Measurements from ENCODE around the gene MYLIP.
"Not testable (repeated sequence)": the region's sequence is repeated elsewhere in the genome, so short reads cannot be mapped to it uniquely, and the experiment has no call there.

The MYLIP gene

DNA sequence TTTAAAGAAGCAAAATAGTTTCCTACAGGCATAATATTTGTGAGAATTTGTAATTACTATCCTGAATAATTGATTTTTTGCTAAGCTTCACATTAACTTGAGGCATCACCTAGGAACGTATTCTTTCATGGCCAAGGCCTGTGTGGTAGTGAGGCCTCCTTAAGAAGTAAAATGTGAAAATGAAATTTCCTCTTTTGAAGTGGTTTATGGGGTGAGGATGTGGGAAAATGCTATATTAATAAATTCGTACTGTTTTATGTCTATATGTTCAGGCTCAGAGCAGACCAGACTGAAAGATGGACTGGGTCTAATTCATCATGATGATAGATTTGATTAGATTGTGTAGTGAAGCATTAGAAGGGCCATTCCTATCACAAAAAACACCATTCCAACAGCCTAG, 33.1 kb downstream of the MYLIP start:
- H3K9ac ChIP-seq (ENCODE audit: low read length) = no peak overlapping the region
- H3K4me1 ChIP-seq (ENCODE audit: insufficient read depth, low read length) = peaks cover 7% of the 10 kb centered on the region
- H3K36me3 ChIP-seq (ENCODE audit: insufficient read depth, low read length) = no peaks in the 10 kb centered on the region
- H3K9me3 ChIP-seq (ENCODE audit: low read length) = no peaks in the 10 kb centered on the region
- no peak overlapping the region for H3K4me3 ChIP-seq (ENCODE audit: low read depth in 1 of 2, low read length in 2 of 2)
- no peaks in the 10 kb centered on the region for H3K27me3 ChIP-seq (ENCODE audit: control insufficient read depth in 1 of 2, insufficient read depth in 2 of 2, low read length in 2 of 2)
- no peak overlapping the region for H3K27ac ChIP-seq (ENCODE audit: low read depth, low read length)

- Histone ChIP-seq H3K27me3 (ENCODE audit: control insufficient read depth in 1 of 2, insufficient read depth in 2 of 2, low read length in 2 of 2) (no peaks in the 10 kb centered on the region), H3K9me3 (ENCODE audit: low read length) (no peaks in the 10 kb centered on the region), H3K36me3 (ENCODE audit: insufficient read depth, low read length) (no peaks in the 10 kb centered on the region), H3K4me1 (ENCODE audit: insufficient read depth, low read length) (peaks cover 1% of the 10 kb centered on the region), H3K27ac (ENCODE audit: low read depth, low read length) (no peak overlapping the region), H3K4me3 (ENCODE audit: low read depth in 1 of 2, low read length in 2 of 2) (no peak overlapping the region), H3K9ac (ENCODE audit: low read length) (no peak overlapping the region)
Measured at GRCh38 chr6:16163066-16163465, 34.2 kb downstream of the MYLIP start.

DNA sequence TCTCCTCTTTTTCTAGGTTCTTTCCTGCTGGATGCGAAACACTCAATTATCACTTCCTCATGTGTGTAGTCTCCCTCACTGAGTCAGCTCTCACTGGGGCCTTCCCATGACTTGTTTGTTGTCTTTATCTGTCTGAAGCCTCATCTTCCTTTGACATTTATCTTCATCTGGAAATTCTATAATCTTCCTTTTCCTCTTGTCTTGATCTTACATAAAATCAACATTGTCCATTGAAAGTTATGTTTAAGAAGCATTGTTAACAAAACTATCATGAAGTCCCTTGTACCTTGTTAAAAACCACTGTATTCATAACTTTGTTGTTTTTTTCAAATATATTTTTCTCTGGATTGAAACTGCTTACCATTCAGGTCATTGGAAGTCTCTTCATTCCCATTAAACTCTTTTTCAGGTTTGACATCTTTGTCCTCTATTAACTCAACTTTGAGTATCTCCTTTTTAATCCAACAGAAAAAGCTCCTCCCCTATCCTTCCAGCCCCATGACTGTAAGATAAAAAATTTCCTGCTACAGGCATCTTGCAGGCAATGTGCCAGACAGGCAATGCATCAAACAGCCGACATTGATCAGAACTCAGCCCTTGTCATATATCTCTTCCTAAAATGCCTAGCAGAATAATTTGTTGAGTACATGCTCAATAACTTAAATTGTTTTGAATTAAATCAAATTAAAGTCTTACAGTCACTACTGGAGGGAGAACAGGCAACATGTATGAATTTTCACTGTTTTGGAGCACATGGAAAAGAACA, 34.8 kb downstream of the MYLIP start:
- Histone ChIP-seq H3K4me1 (ENCODE audit: insufficient read depth, low read length) (no peaks in the 10 kb centered on the region), H3K27ac (ENCODE audit: low read depth, low read length) (no peak overlapping the region), H3K4me3 (ENCODE audit: low read depth in 1 of 2, low read length in 2 of 2) (no peak overlapping the region), H3K36me3 (ENCODE audit: insufficient read depth, low read length) (no peaks in the 10 kb centered on the region), H3K9me3 (ENCODE audit: low read length) (no peaks in the 10 kb centered on the region), H3K9ac (ENCODE audit: low read length) (no peak overlapping the region), H3K27me3 (ENCODE audit: control insufficient read depth in 1 of 2, insufficient read depth in 2 of 2, low read length in 2 of 2) (no peaks in the 10 kb centered on the region)

DNA sequence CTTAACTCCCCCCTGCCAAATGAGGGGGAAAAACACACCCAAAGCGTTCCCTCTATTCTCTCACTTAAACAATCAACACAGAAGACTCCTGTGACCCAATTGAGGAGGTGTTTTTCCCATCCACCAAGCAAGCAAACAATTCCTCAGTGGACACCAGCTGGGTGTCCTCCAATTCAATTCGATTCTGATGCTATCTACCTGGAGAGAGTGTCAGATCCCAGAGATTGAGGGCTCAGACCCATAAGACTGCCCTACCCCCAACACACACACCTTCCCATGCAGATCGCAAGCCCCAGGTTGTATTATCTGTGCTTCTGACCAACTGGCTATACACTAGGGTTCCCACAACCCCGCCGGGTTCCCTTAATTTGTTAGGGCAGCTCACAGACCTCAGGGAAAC, 36.8 kb downstream of the MYLIP start:
- H3K27me3 ChIP-seq (ENCODE audit: control insufficient read depth in 1 of 2, insufficient read depth in 2 of 2, low read length in 2 of 2) = no peaks in the 10 kb centered on the region
- H3K9ac ChIP-seq (ENCODE audit: low read length) = no peak overlapping the region
- H3K36me3 ChIP-seq (ENCODE audit: insufficient read depth, low read length) = no peaks in the 10 kb centered on the region
- no peak overlapping the region for H3K4me3 ChIP-seq (ENCODE audit: low read depth in 1 of 2, low read length in 2 of 2)
- no peak overlapping the region for H3K27ac ChIP-seq (ENCODE audit: low read depth, low read length)
- H3K9me3 ChIP-seq (ENCODE audit: low read length) = no peaks in the 10 kb centered on the region
- H3K4me1 ChIP-seq (ENCODE audit: insufficient read depth, low read length) = no peaks in the 10 kb centered on the region

- Histone ChIP-seq H3K9ac (ENCODE audit: low read length) (no peak overlapping the region), H3K4me1 (ENCODE audit: insufficient read depth, low read length) (no peaks in the 10 kb centered on the region), H3K9me3 (ENCODE audit: low read length) (no peaks in the 10 kb centered on the region), H3K4me3 (ENCODE audit: low read depth in 1 of 2, low read length in 2 of 2) (no peak overlapping the region), H3K27me3 (ENCODE audit: control insufficient read depth in 1 of 2, insufficient read depth in 2 of 2, low read length in 2 of 2) (no peaks in the 10 kb centered on the region), H3K36me3 (ENCODE audit: insufficient read depth, low read length) (no peaks in the 10 kb centered on the region), H3K27ac (ENCODE audit: low read depth, low read length) (no peak overlapping the region)
Measured at GRCh38 chr6:16166871-16167608, 38.2 kb downstream of the MYLIP start.

GRCh38 chr6:16168121-16168520, 39.2 kb downstream of the MYLIP start:
- H3K27ac ChIP-seq (ENCODE audit: low read depth, low read length) = no peak overlapping the region
- H3K36me3 ChIP-seq (ENCODE audit: insufficient read depth, low read length) = no peaks in the 10 kb centered on the region
- no peak overlapping the region for H3K4me3 ChIP-seq (ENCODE audit: low read depth in 1 of 2, low read length in 2 of 2)
- H3K9ac ChIP-seq (ENCODE audit: low read length) = no peak overlapping the region
- H3K9me3 ChIP-seq (ENCODE audit: low read length) = no peaks in the 10 kb centered on the region
- H3K4me1 ChIP-seq (ENCODE audit: insufficient read depth, low read length) = no peaks in the 10 kb centered on the region
- H3K27me3 ChIP-seq (ENCODE audit: control insufficient read depth in 1 of 2, insufficient read depth in 2 of 2, low read length in 2 of 2) = no peaks in the 10 kb centered on the region

- Histone ChIP-seq H3K9ac (ENCODE audit: low read length) (no peak overlapping the region), H3K4me1 (ENCODE audit: insufficient read depth, low read length) (no peaks in the 10 kb centered on the region), H3K4me3 (ENCODE audit: low read depth in 1 of 2, low read length in 2 of 2) (no peak overlapping the region), H3K36me3 (ENCODE audit: insufficient read depth, low read length) (no peaks in the 10 kb centered on the region), H3K27me3 (ENCODE audit: control insufficient read depth in 1 of 2, insufficient read depth in 2 of 2, low read length in 2 of 2) (no peaks in the 10 kb centered on the region), H3K9me3 (ENCODE audit: low read length) (no peaks in the 10 kb centered on the region), H3K27ac (ENCODE audit: low read depth, low read length) (no peak overlapping the region)
Measured at GRCh38 chr6:16168858-16169257, 40.0 kb downstream of the MYLIP start.

DNA sequence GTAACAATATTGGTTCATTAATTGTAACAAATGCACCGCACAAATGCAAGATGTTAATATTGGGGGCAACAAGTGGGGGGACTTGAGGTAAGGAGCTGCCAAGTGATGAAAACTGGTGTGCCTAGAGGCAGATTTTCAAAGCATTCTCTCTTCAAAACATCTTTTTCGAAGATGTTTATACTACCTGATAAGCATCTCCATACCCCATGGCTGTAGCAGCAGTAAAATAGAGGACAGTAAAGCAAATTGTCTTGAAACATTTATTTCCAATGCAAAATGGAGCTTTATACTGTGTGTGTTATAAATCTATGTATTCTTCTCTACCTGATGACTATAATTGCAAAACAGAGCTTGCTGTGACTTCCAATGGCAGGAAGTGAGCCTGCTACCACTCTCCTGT, 42.5 kb downstream of the MYLIP start:
- Histone ChIP-seq H3K9me3 (ENCODE audit: low read length) (no peaks in the 10 kb centered on the region), H3K4me3 (ENCODE audit: low read depth in 1 of 2, low read length in 2 of 2) (no peak overlapping the region), H3K36me3 (ENCODE audit: insufficient read depth, low read length) (no peaks in the 10 kb centered on the region), H3K27ac (ENCODE audit: low read depth, low read length) (no peak overlapping the region), H3K27me3 (ENCODE audit: control insufficient read depth in 1 of 2, insufficient read depth in 2 of 2, low read length in 2 of 2) (no peaks in the 10 kb centered on the region), H3K4me1 (ENCODE audit: insufficient read depth, low read length) (no peaks in the 10 kb centered on the region), H3K9ac (ENCODE audit: low read length) (no peak overlapping the region)

DNA sequence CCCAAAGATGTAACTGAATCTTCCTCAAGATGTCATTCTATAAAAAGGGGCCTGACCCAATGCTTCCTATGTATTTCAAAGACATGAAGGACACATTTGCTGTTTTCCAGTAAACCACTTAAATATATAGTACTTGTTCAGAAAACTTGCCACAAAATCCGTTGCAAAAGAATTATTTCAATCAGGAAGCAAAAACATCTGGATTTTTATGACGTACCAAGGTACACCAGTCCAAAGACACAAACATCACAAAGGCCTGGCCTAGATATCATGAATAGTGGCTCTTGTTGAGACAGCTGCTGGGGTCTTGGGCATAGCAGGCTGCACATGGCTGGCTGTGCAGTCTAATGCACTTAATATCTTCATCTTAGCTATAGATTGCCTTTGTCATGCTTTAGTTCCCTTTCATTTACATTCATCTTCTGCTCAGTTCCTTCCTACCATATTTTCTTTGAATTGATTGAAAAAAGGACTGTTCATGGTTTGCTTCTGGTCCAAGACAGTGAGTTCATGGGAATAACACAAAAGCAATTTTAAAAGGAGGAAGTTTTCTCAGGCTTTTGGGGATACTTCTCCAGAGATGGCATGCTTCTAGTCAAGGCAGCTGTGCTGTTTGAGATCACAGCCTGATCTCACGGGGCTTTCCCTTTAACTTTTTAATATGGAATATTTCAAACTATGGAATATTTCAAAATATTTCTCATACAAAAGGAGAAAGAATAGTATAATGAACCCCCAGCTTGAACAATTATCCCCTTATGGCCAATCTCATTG, 44.5 kb downstream of the MYLIP start:
- no peak overlapping the region for H3K9ac ChIP-seq (ENCODE audit: low read length)
- no peaks in the 10 kb centered on the region for H3K9me3 ChIP-seq (ENCODE audit: low read length)

DNA sequence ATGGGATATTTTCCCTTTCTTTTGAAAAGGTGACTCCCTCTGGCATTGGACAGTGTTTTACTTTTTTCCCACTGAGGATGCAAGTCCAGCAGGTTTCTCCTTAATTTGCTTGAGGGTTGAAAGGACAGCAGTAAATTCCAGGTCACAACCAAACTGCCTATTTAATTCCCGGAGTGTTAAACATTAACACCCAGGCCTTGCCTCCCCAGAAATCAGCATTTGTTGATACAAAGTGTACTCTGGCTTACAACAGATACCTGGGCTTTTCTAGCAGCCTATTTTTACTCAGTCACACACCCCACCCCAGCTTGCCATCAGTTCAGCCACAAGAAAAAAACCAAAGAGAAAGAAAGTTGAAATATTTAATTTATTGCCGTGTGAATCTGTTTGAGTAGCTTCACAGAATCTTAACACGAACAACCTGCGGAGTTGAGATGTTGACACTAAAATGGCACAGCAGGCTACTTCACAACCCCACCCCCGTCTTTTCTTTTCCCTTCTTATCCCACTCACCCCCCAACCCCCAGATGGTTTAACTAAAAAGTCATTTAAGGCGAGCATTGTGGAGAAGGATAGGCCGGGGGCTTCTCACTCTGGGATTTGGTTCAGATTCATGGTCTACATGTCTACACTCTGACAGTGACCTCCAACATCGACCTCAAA, 45.7 kb downstream of the MYLIP start:
- Histone ChIP-seq H3K4me1 (ENCODE audit: insufficient read depth, low read length) (no peaks in the 10 kb centered on the region), H3K4me3 (ENCODE audit: low read depth in 1 of 2, low read length in 2 of 2) (no peak overlapping the region), H3K9me3 (ENCODE audit: low read length) (no peaks in the 10 kb centered on the region), H3K27me3 (ENCODE audit: control insufficient read depth in 1 of 2, insufficient read depth in 2 of 2, low read length in 2 of 2) (no peaks in the 10 kb centered on the region), H3K27ac (ENCODE audit: low read depth, low read length) (no peak overlapping the region), H3K36me3 (ENCODE audit: insufficient read depth, low read length) (no peaks in the 10 kb centered on the region), H3K9ac (ENCODE audit: low read length) (no peak overlapping the region)

More for the DNA sequence above, 44.5 kb downstream of the MYLIP start:
- H3K27me3 ChIP-seq (ENCODE audit: control insufficient read depth in 1 of 2, insufficient read depth in 2 of 2, low read length in 2 of 2) = no peaks in the 10 kb centered on the region
- no peak overlapping the region for H3K4me3 ChIP-seq (ENCODE audit: low read depth in 1 of 2, low read length in 2 of 2)
- no peaks in the 10 kb centered on the region for H3K36me3 ChIP-seq (ENCODE audit: insufficient read depth, low read length)
- no peaks in the 10 kb centered on the region for H3K4me1 ChIP-seq (ENCODE audit: insufficient read depth, low read length)
- no peak overlapping the region for H3K27ac ChIP-seq (ENCODE audit: low read depth, low read length)

DNA sequence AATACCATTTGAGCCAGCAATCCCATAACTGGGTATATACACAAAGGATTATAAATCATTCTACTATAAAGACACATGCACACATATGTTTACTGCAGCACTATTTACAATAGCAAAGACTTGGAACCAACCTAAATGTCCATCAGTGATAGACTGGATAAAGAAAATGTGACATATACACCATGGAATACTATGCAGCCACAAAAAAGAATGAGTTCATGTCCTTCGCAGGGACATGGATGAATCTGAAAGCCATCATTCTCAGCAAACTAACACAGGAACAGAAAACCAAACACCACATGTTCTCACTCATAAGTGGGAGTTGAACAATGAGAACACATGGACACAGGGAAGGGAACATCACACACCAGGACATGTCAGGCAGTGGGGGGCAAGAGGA, 47.7 kb downstream of the MYLIP start:
- H3K9me3 ChIP-seq (ENCODE audit: low read length); H3K9ac ChIP-seq (ENCODE audit: low read length); H3K27me3 ChIP-seq (ENCODE audit: control insufficient read depth in 1 of 2, insufficient read depth in 2 of 2, low read length in 2 of 2); H3K4me3 ChIP-seq (ENCODE audit: low read depth in 1 of 2, low read length in 2 of 2); H3K27ac ChIP-seq (ENCODE audit: low read depth, low read length); H3K4me1 ChIP-seq (ENCODE audit: insufficient read depth, low read length); H3K36me3 ChIP-seq (ENCODE audit: insufficient read depth, low read length): not testable (repeated sequence)

Measured in muscle layer of colon (tissue), 2 donors.